Measurements from ENCODE around the gene KRT36. TPM values are rescaled to one million over a fixed set of nuclear protein-coding genes. Genes with fewer than 3 reads are reported as not detected.

Gene KRT36
- total RNA-seq, 4 donors from 2014 or later = not detected

- no peaks in the 10 kb centered on the region for H3K9me3 ChIP-seq
- no peaks in the 10 kb centered on the region for H3K36me3 ChIP-seq
- in situ Hi-C loops (cut with MboI; ENCODE audit: low pct_ligation_motif_present in 1 of 4, low pct_unique_long_range_greater_than_20kb in 1 of 4, low sequenced_read_pairs in 3 of 4) = loop anchor here in 1 of 4 donors (25.0 kb wide), 1 partner anchor 615 kb away; no protein-coding TSS in a partner anchor
- peaks cover 5 to 63% (median 35%) of the 10 kb centered on the region in 4 donors for H3K4me1 ChIP-seq
- peak overlapping the region; percentile 83 to 93 (median 92) for H3K27ac ChIP-seq
- intact Hi-C loops (cut with DNase I; ENCODE audit: low total_unique reads) = no loop called here
- H3K4me3 ChIP-seq = peak overlapping the region; percentile 35 to 63 (median 58)
- TF ChIP-seq EP300 (IDR thresholded peaks at IDR 0.05; ENCODE audit: low read depth) (no peak), POLR2AphosphoS5 (IDR thresholded peaks at IDR 0.05) (peak in 1 of 3 donors; percentile 4)
- WGBS, 2 donors (ENCODE audit: low coverage in 1 of 2) = 13 to 15% methylated on average over 3 to 49 of the region's 62 CpGs
- peaks cover 38% of the 10 kb centered on the region for H3K27me3 ChIP-seq
- peak; percentile 68 for DNase-seq
Measured at GRCh38 chr17:41527063-41528023, 37.6 kb upstream of the KRT36 start.

- DNase-seq = no peak
- Histone ChIP-seq H3K9me3 (no peaks in the 10 kb centered on the region), H3K4me3 (no peak overlapping the region), H3K4me1 (peaks cover 9 to 64% (median 42%) of the 10 kb centered on the region in 4 donors), H3K27ac (peak overlapping the region; percentile 81 to 92 (median 82)), H3K27me3 (peaks cover 24% of the 10 kb centered on the region), H3K36me3 (no peaks in the 10 kb centered on the region)
- WGBS, 2 donors (ENCODE audit: low coverage in 1 of 2) = 88% methylated on average over 11 of the region's 11 CpGs; no CpG with 5 or more reads in 1 of the 2 donors
- in situ Hi-C loops (cut with MboI; ENCODE audit: low pct_ligation_motif_present in 1 of 4, low pct_unique_long_range_greater_than_20kb in 1 of 4, low sequenced_read_pairs in 3 of 4) = no loop called here
- peak; percentile 28 for TF ChIP-seq POLR2A (IDR thresholded peaks at IDR 0.05)
- no peak for TF ChIP-seq EP300 (IDR thresholded peaks at IDR 0.05; ENCODE audit: low read depth)
- intact Hi-C loops (cut with DNase I; ENCODE audit: low total_unique reads) = no loop called here
Measured at GRCh38 chr17:41524261-41524660, 34.6 kb upstream of the KRT36 start.

- Histone ChIP-seq H3K4me1 (peaks cover 9 to 61% (median 41%) of the 10 kb centered on the region in 4 donors), H3K4me3 (no peak overlapping the region), H3K9me3 (no peaks in the 10 kb centered on the region), H3K36me3 (no peaks in the 10 kb centered on the region), H3K27ac (peak overlapping the region; percentile 81 to 92 (median 82)), H3K27me3 (peaks cover 20% of the 10 kb centered on the region)
- DNase-seq = peak; percentile 38
- TF ChIP-seq POLR2AphosphoS5 (IDR thresholded peaks at IDR 0.05) (no peak), EP300 (IDR thresholded peaks at IDR 0.05; ENCODE audit: low read depth) (no peak)
- in situ Hi-C loops (cut with MboI; ENCODE audit: low pct_ligation_motif_present in 1 of 4, low pct_unique_long_range_greater_than_20kb in 1 of 4, low sequenced_read_pairs in 3 of 4) = no loop called here
- intact Hi-C loops (cut with DNase I; ENCODE audit: low total_unique reads) = no loop called here
- 47% methylated on average over 19 of the region's 19 CpGs; no CpG with 5 or more reads in 1 of the 2 donors for WGBS, 2 donors (ENCODE audit: low coverage in 1 of 2)
Measured at GRCh38 chr17:41523787-41524186, 34.1 kb upstream of the KRT36 start.

- no peak for DNase-seq
- Histone ChIP-seq H3K9me3 (no peaks in the 10 kb centered on the region), H3K4me1 (peaks cover 9 to 55% (median 39%) of the 10 kb centered on the region in 4 donors), H3K27ac (peak overlapping the region; percentile 81 to 92 (median 82)), H3K36me3 (no peaks in the 10 kb centered on the region), H3K27me3 (peaks cover 15% of the 10 kb centered on the region), H3K4me3 (no peak overlapping the region)
- 38 to 48% methylated on average over 2 to 4 of the region's 4 CpGs for WGBS, 2 donors (ENCODE audit: low coverage in 1 of 2)
- in situ Hi-C loops (cut with MboI; ENCODE audit: low pct_ligation_motif_present in 1 of 4, low pct_unique_long_range_greater_than_20kb in 1 of 4, low sequenced_read_pairs in 3 of 4) = no loop called here
- no peak for TF ChIP-seq POLR2AphosphoS5 (IDR thresholded peaks at IDR 0.05)
- TF ChIP-seq, protein P1, sequence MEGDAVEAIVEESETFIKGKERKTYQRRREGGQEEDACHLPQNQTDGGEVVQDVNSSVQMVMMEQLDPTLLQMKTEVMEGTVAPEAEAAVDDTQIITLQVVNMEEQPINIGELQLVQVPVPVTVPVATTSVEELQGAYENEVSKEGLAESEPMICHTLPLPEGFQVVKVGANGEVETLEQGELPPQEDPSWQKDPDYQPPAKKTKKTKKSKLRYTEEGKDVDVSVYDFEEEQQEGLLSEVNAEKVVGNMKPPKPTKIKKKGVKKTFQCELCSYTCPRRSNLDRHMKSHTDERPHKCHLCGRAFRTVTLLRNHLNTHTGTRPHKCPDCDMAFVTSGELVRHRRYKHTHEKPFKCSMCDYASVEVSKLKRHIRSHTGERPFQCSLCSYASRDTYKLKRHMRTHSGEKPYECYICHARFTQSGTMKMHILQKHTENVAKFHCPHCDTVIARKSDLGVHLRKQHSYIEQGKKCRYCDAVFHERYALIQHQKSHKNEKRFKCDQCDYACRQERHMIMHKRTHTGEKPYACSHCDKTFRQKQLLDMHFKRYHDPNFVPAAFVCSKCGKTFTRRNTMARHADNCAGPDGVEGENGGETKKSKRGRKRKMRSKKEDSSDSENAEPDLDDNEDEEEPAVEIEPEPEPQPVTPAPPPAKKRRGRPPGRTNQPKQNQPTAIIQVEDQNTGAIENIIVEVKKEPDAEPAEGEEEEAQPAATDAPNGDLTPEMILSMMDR (IDR thresholded peaks at IDR 0.05) = no peak
- TF ChIP-seq EP300 (IDR thresholded peaks at IDR 0.05; ENCODE audit: low read depth) = no peak
- no peak for TF ChIP-seq POLR2A (IDR thresholded peaks at IDR 0.05)
- intact Hi-C loops (cut with DNase I; ENCODE audit: low total_unique reads) = no loop called here
Measured at GRCh38 chr17:41523225-41523593, 33.5 kb upstream of the KRT36 start.

GRCh38 chr17:41522301-41523224 is 32.9 kb upstream of the KRT36 start:
- TF ChIP-seq POLR2AphosphoS5 (IDR thresholded peaks at IDR 0.05) (peak in 1 of 3 donors; percentile 27), POLR2A (IDR thresholded peaks at IDR 0.05) (peak; percentile 39), EP300 (IDR thresholded peaks at IDR 0.05; ENCODE audit: low read depth) (no peak)
- TF ChIP-seq, protein P1 (IDR thresholded peaks at IDR 0.05) = no peak

More at GRCh38 chr17:41522301-41523224, 32.9 kb upstream of the KRT36 start:
- DNase-seq = peak; percentile 50
- Histone ChIP-seq H3K36me3 (no peaks in the 10 kb centered on the region), H3K27me3 (peaks cover 8% of the 10 kb centered on the region), H3K4me3 (no peak overlapping the region), H3K4me1 (peaks cover 9 to 52% (median 36%) of the 10 kb centered on the region in 4 donors), H3K27ac (peak overlapping the region; percentile 81 to 92 (median 82)), H3K9me3 (no peaks in the 10 kb centered on the region)
- in situ Hi-C loops (cut with MboI; ENCODE audit: low pct_ligation_motif_present in 1 of 4, low pct_unique_long_range_greater_than_20kb in 1 of 4, low sequenced_read_pairs in 3 of 4) (no loop called here), intact Hi-C loops (cut with DNase I; ENCODE audit: low total_unique reads) (no loop called here)
- WGBS, 2 donors (ENCODE audit: low coverage in 1 of 2) = 60 to 74% methylated on average over 1 to 11 of the region's 12 CpGs

Data from transverse colon (tissue), 4 donors.